ENCODE measurements around the gene ALKBH5.

The ALKBH5 gene

GRCh38 chr17:18158022-18158600, 25.5 kb upstream of the ALKBH5 start:
- peak; percentile 86 for DNase-seq (ENCODE audit: low read depth)

DNA sequence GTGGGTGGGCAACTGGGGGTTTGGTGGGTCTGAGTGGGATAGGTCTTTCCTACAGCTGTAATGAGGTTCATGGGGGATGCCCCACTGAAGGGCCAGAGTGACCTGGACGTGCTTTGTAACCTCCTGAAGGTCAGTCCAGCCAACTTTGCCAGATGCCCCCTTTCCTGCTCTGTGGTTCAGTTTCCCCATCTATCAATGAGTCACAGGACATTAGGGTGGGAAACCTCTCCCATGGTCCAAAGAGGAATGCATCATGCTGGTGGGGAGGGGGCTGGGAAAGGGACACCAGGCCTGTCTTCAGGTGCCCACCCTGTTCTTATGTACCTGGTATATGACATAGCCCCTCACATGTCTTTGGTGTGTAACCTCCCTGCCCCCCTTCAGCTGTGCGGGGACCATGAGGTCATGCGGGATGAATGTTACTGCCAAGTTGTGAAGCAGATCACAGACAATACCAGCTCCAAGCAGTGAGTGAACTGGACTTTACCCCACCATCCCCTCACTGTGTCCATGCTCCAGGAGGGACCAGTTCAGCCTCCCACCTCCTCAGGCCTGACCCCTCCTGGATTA, 24.0 kb upstream of the ALKBH5 start:
- no peak for DNase-seq (ENCODE audit: low read depth)

- no peak for DNase-seq (ENCODE audit: low read depth)
These were observed 23.3 kb upstream of the ALKBH5 start for GRCh38 chr17:18160128-18160856.

- no peak for DNase-seq (ENCODE audit: low read depth)
These were observed 22.2 kb upstream of the ALKBH5 start for GRCh38 chr17:18161207-18162145.

DNA sequence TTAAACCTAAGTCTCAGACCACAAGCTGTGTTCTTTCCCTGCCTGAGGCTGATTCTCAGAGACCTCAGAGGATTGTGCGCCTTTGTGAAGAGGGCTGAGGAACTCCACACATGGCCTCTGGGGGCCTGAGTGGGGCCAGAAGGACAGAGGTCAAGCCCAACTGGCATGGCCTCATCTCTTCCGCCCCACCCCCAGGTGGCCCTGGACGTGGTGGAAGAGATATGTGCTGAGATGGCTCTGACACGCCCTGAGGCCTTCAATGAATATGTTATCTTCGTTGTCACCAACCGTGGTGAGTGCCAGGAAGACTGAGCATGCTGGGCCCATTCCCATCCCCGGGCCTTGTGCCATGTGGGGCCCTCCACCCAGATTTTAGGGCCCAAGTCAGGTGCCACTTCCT, 20.1 kb upstream of the ALKBH5 start:
- DNase-seq (ENCODE audit: low read depth) = no peak

DNA sequence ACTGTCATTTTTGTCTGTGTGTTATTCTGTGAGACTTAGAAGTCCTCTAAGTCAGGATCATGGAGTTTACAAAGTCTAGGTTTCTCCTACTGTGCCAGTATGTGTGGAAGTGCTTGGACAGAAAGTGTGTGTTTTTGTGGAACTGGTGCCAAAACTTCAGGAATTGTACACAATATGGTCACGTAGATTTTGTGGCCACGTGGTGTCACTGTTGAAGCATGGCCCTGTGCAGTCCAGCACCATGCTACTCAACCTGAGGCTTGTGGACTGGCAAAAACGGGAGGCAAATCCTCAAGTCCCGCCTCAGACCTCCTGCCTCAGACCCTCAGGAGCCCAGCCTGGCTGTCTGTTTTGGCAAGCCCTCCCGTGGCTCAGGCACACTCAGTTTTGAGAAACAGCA, 16.7 kb upstream of the ALKBH5 start:
- DNase-seq (ENCODE audit: low read depth) = no peak

DNA sequence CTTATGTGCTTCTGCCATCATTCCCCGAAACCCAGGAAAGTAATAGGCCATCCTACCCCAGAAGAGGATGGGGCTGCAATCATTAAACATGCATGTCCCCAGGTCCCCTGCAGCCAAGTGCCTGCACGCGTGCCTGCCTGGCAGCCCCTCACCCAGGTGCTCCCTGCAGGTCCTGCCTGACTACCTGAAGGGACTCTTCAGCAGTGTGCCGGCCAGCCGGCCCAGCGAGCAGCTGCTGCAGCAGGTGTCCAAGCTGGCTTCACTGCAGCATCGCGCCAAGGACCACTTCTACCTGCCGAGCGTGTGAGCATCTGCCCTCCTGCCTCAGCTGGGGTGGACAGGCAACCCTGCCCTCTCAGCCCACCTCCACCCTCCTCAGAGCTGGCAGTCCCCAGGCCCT, 16.2 kb upstream of the ALKBH5 start:
- no peak for DNase-seq (ENCODE audit: low read depth)

GRCh38 chr17:18172531-18173278, 10.9 kb upstream of the ALKBH5 start:
- DNase-seq (ENCODE audit: low read depth) = no peak

GRCh38 chr17:18173740-18174139, 9.9 kb upstream of the ALKBH5 start:
- DNase-seq (ENCODE audit: low read depth) = no peak

- DNase-seq (ENCODE audit: low read depth) = no peak
These were observed 7.5 kb upstream of the ALKBH5 start for GRCh38 chr17:18176176-18176575.

GRCh38 chr17:18177133-18177532, 6.5 kb upstream of the ALKBH5 start:
- DNase-seq (ENCODE audit: low read depth) = no peak

DNA sequence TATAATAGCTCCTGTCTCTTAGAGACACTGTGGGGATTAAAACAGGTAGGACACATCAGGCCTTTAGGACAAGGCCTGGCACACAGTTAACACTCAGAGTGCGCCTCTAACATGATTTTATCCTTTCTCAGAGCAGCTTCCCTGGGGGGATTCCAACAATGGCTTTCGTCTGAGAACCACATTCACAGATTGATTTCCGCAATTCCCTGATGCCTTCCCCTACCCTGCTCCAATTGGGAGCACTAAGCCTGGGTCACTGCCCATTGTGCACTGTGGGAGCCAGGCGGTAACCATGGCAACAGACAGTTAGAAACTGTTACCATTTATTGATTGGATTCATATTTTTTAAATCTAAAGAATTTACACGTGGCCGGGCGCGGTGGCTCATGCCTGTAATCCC, 5.9 kb upstream of the ALKBH5 start:
- DNase-seq (ENCODE audit: low read depth) = no peak

DNA sequence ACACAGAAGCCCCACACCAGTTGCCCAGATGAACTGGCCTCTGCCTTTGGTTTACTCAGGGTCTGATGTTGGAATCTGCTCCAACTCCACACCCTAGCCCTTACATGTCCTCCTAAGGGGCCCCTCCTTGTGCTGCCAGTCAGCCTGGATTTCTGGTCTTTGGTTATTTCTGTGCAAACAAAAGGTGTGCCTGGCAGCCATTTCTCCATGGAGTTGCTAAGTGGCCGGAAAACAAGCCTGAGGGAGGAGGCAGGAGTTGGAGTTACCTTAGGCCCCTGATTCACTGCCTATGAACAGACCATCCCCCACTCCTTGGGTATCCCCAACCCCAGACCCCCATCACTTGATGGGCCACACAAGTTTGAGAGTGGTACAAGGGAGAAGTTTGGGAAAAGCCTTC, 4.4 kb upstream of the ALKBH5 start:
- no peak for DNase-seq (ENCODE audit: low read depth)

- no peak for DNase-seq (ENCODE audit: low read depth)
These were observed 3.8 kb upstream of the ALKBH5 start for GRCh38 chr17:18179804-18180203.

DNA sequence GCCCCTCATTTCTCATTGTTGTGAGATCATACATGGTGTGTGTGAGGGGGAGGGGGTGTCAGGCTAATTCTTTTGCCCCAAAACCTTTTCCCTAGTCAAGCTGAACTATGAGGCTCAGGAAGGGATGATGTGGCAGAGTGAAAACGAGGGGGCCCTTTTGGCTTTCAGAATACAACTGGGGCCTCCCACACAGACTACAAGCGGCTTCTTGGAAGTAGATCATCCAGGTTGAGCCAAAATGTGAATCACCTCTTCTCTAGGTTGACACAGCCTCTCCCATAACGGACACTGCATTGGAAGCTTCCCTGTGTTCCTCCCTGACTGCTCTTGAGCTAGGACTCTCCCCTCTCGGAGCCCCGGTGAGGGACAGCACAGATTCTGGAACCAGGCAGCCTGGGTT, 2.3 kb upstream of the ALKBH5 start:
- no peak for DNase-seq (ENCODE audit: low read depth)

DNA sequence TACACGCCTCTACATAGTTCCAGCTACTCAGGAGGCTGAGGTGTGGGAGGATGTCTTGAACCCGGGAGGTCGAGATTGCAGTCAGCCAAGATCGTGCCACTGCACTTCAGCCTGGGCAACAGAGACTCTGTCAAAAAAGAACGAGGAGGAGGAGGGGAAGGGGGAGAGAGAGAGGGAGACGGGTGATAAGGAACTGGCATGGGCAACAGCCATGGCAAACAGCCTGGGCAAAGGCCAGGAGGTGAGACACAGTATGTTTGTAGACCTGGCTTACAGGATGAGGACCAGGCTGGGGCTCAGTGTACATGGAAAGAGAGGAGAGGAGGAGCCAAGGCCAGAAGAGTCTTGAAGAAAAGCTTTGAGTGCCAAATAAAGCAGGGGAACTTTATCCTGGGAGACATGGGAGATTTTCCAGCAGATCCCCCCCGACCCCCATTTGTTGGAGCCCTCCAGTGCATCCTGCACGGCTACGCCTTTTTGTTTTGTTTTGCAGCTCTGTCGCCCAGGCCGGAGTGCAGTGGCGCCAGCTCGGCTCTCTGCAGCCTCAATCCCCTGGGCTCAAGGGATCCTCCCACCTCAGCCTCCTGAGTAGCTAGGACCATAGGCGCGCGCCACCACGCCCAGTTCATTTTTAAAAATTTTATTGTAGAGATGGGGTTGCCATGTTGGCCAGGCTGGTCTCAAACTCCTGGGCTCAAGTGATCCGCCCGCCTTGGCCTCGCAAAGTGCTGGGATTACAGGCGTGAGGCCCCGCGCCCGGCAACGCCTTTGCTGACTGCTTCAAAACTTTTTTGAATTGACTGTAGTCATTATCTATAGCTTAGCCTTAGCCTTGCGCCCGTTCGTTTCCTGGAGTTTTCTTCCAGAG, 1.3 kb upstream of the ALKBH5 start:
- no peak for DNase-seq (ENCODE audit: low read depth)

DNA sequence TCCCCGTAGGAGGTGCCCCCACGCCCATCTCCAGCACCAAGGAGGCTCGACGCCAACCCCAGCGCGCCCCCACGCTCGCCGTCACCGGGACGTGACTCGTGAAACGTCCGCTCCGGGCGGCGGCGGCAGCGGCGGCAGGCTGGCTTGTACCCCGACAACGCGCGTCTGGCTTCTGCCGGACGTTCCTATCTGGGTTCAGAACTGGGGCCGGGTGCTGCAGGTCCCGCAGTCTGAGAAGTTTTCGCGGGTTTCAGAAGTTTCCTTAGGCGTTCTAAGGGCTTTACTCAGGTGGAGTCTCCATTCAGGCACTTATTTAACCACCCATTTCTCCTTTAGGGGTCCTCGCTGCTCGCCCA, 672 bp upstream of the ALKBH5 start:
- DNase-seq (ENCODE audit: low read depth) = peak; percentile 73

GRCh38 chr17:18184143-18185031, 759 bp downstream of the ALKBH5 start:
- peak; percentile 53 for DNase-seq (ENCODE audit: low read depth)

- no peak for DNase-seq (ENCODE audit: low read depth)
These were observed 1.8 kb downstream of the ALKBH5 start for GRCh38 chr17:18185391-18185790.

Measured in activated T-helper 1 cell treated with Interleukin-2 at 50 U/mL for 16 hours (primary cell).